Neural progenitor cell (in vitro differentiated cells): ENCODE data around the gene ANO2. TPM values are rescaled to one million over a fixed set of nuclear protein-coding genes. Genes with fewer than 3 reads are reported as not detected.

Experiments used
- DNase-seq: peaks from one replicate; pipeline ENCODE4 v3.0.0-alpha.2; 2016; ENCODE audit warnings: low spot score
- H2AFZ ChIP-seq: fragments of 200-600 bp; sonication (generic); replicated peaks from 2 replicates; pipeline ENCODE4 v1.6.1; 2016; ENCODE audit warnings: antibody characterized with exemption
- H3F3A ChIP-seq: fragments of 200-600 bp; sonication (generic); 2 replicates; pipeline ENCODE4 v1.6.1; 2016; ENCODE audit warnings: antibody characterized with exemption, low read depth
- H3K27ac ChIP-seq: fragments of 200-600 bp; sonication (generic); 2 replicates; pipeline ENCODE4 v1.5.1; 2016; ENCODE audit warnings: mild to moderate bottlenecking
- H3K27me3 ChIP-seq: fragments of 200-600 bp; sonication (generic); 2 replicates; pipeline ENCODE4 v1.6.1; 2016; ENCODE audit warnings: mild to moderate bottlenecking, moderate library complexity
- H3K36me3 ChIP-seq: fragments of 200-600 bp; sonication (generic); 2 replicates; pipeline ENCODE4 v1.5.1; 2016
- H3K4me1 ChIP-seq: fragments of 200-600 bp; sonication (generic); 2 replicates; pipeline ENCODE4 v1.6.1; 2016; ENCODE audit warnings: mixed run types
- H3K4me2 ChIP-seq: fragments of 200-600 bp; sonication (generic); 2 replicates; pipeline ENCODE4 v1.6.1; 2016
- H3K4me3 ChIP-seq: fragments of 200-600 bp; sonication (generic); 2 replicates; pipeline ENCODE4 v1.5.1; 2016
- H3K79me2 ChIP-seq: fragments of 200-600 bp; sonication (generic); 2 replicates; pipeline ENCODE4 v1.6.1; 2016; ENCODE audit warnings: low read depth
- H3K9ac ChIP-seq: fragments of 200-600 bp; sonication (generic); 2 replicates; pipeline ENCODE4 v1.6.1; 2016
- H3K9me3 ChIP-seq: fragments of 200-600 bp; sonication (generic); 2 replicates; pipeline ENCODE4 v1.5.1; 2016; ENCODE audit warnings: low read depth
- H4K20me1 ChIP-seq: fragments of 200-600 bp; sonication (generic); 2 replicates; pipeline ENCODE4 v1.6.1; 2016; ENCODE audit warnings: low read depth
- H3K27ac Mint-ChIP-seq: 3 replicates; pipeline ENCODE4 v1.8.0; 2021; ENCODE audit warnings: mixed read lengths
- H3K27me3 Mint-ChIP-seq: 2 replicates; pipeline ENCODE4 v1.8.0; 2022; ENCODE audit warnings: low read depth, mild to moderate bottlenecking, inconsistent platforms, moderate library complexity, mixed read lengths; ENCODE audit not compliant: insufficient read depth
- H3K36me3 Mint-ChIP-seq: 3 replicates; pipeline ENCODE4 v1.8.0; 2021; ENCODE audit warnings: mixed read lengths
- H3K4me1 Mint-ChIP-seq: 3 replicates; pipeline ENCODE4 v1.8.0; 2021; ENCODE audit warnings: mixed read lengths
- H3K4me3 Mint-ChIP-seq: 3 replicates; pipeline ENCODE4 v1.8.0; 2021; ENCODE audit warnings: mild to moderate bottlenecking, moderate library complexity, mixed read lengths
- H3K9me3 Mint-ChIP-seq: 3 replicates; pipeline ENCODE4 v1.8.0; 2020; ENCODE audit warnings: mixed read lengths
- CTCF ChIP-seq: fragments of 200-600 bp; sonication (generic); IDR thresholded peaks from 2 replicates; pipeline ENCODE4 v1.5.1; 2017; ENCODE audit warnings: antibody characterized with exemption, mild to moderate bottlenecking
- EZH2 ChIP-seq: fragments of 200-600 bp; sonication (generic); IDR thresholded peaks from 2 replicates; pipeline ENCODE4 v1.6.1; 2017; ENCODE audit warnings: antibody characterized with exemption, mild to moderate bottlenecking, moderate library complexity
- EZH2phosphoT487 ChIP-seq: fragments of 200-600 bp; sonication (generic); IDR thresholded peaks from 2 replicates; pipeline ENCODE4 v1.6.1; 2017; ENCODE audit warnings: antibody characterized with exemption
- total RNA-seq: library from RNA; depleted of rRNA; stranded (reverse); fragments of >200 nt; gene quantifications from 2 replicates; pipeline ENCODE4 v1.2.3, GENCODE V29; 2015; ENCODE audit warnings: low replicate concordance

Gene ANO2
- total RNA-seq, 1 donor from 2014 or later, result 4.8 TPM

- peaks cover 1% of the 10 kb centered on the region for H3F3A ChIP-seq
- H3K79me2 ChIP-seq, result no peaks in the 10 kb centered on the region
- H3K4me1 Mint-ChIP-seq, result peaks cover 8% of the 10 kb centered on the region
- H3K4me3 ChIP-seq, result no peak overlapping the region
- DNase-seq, result no peak
- no peaks in the 10 kb centered on the region for H3K27me3 ChIP-seq
- H3K27me3 Mint-ChIP-seq, result peaks cover 2% of the 10 kb centered on the region
- no peaks in the 10 kb centered on the region for H3K36me3 ChIP-seq
- H3K9me3 Mint-ChIP-seq, result no peaks in the 10 kb centered on the region
- H4K20me1 ChIP-seq, result no peaks in the 10 kb centered on the region
- H3K36me3 Mint-ChIP-seq, result no peaks in the 10 kb centered on the region
- H3K4me3 Mint-ChIP-seq, result no peak overlapping the region
- no peak overlapping the region for H3K27ac ChIP-seq
- H3K27ac Mint-ChIP-seq, result no peak overlapping the region
- no peak overlapping the region for H2AFZ ChIP-seq
- TF ChIP-seq CTCF (no peak), EZH2phosphoT487 (no peak), EZH2 (no peak)
- H3K4me2 ChIP-seq, result no peak overlapping the region
- no peak overlapping the region for H3K9ac ChIP-seq
- H3K9me3 ChIP-seq, result no peaks in the 10 kb centered on the region
- peaks cover 31% of the 10 kb centered on the region for H3K4me1 ChIP-seq
These were observed 364.0 kb downstream of the ANO2 start for GRCh38 chr12:5581019-5581418.

GRCh38 chr12:5578775-5579174 is 366.3 kb downstream of the ANO2 start:
- Mint-ChIP-seq H3K9me3 (no peaks in the 10 kb centered on the region), H3K4me3 (no peak overlapping the region), H3K4me1 (peaks cover 8% of the 10 kb centered on the region), H3K36me3 (no peaks in the 10 kb centered on the region), H3K27ac (no peak overlapping the region), H3K27me3 (peaks cover 2% of the 10 kb centered on the region)
- no peak overlapping the region for H3K27ac ChIP-seq
- H3K36me3 ChIP-seq, result no peaks in the 10 kb centered on the region
- DNase-seq, result no peak
- TF ChIP-seq EZH2 (no peak), CTCF (no peak), EZH2phosphoT487 (no peak)
- no peak overlapping the region for H3K4me3 ChIP-seq
- H3K79me2 ChIP-seq, result no peaks in the 10 kb centered on the region
- H3K9me3 ChIP-seq, result no peaks in the 10 kb centered on the region
- H3K4me1 ChIP-seq, result peaks cover 26% of the 10 kb centered on the region
- no peak overlapping the region for H3K4me2 ChIP-seq
- H3K9ac ChIP-seq, result no peak overlapping the region
- no peaks in the 10 kb centered on the region for H4K20me1 ChIP-seq
- no peak overlapping the region for H2AFZ ChIP-seq
- no peaks in the 10 kb centered on the region for H3K27me3 ChIP-seq
- no peaks in the 10 kb centered on the region for H3F3A ChIP-seq

- Histone ChIP-seq H4K20me1 (no peaks in the 10 kb centered on the region), H3K4me2 (peak overlapping the region; percentile 23), H3K9me3 (no peaks in the 10 kb centered on the region), H3K4me1 (peaks cover 26% of the 10 kb centered on the region), H3K79me2 (no peaks in the 10 kb centered on the region), H3K27ac (no peak overlapping the region), H2AFZ (no peak overlapping the region), H3K4me3 (no peak overlapping the region), H3K9ac (no peak overlapping the region), H3K36me3 (no peaks in the 10 kb centered on the region), H3F3A (no peaks in the 10 kb centered on the region), H3K27me3 (no peaks in the 10 kb centered on the region)
- Mint-ChIP-seq H3K27me3 (peaks cover 2% of the 10 kb centered on the region), H3K36me3 (no peaks in the 10 kb centered on the region), H3K9me3 (no peaks in the 10 kb centered on the region), H3K4me3 (no peak overlapping the region), H3K4me1 (peaks cover 8% of the 10 kb centered on the region), H3K27ac (no peak overlapping the region)
- DNase-seq, result no peak
- TF ChIP-seq CTCF (no peak), EZH2phosphoT487 (no peak), EZH2 (no peak)
These were observed 367.3 kb downstream of the ANO2 start for GRCh38 chr12:5577741-5578140.
